ENCODE results near the gene KRTAP9-6. TPM values are rescaled to one million over a fixed set of nuclear protein-coding genes. Genes with fewer than 3 reads are reported as not detected.

Gene KRTAP9-6
- total RNA-seq, 1 experiment from 2014 or later, result not detected

DNA sequence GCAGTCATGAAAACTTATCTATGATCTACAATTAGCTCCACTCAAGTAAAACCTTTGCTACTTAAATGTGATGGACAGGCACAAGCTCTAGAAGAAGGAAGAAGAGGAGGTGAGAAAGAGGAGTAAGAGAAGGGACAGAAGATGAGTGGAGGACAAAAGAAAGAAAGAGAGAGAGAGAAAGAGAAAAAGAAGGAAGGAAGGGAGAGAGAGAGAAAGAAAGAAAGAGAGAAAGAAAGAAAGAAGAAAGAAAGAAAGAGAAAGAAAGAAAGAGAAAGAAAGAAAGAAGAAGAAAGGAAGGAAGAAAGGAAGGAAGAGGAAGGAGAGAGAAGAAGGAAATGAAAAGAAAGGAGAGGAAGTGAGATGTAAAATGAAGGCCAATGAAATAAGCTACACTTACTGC is 35.1 kb upstream of the KRTAP9-6 start (continued):
- TF ChIP-seq CBX3 (IDR thresholded peaks at IDR 0.05; ENCODE audit: low read depth) (no peak), SP1 (IDR thresholded peaks at IDR 0.05; ENCODE audit: low read depth) (no peak), EGR1 (IDR thresholded peaks at IDR 0.05; ENCODE audit: low read depth) (no peak), ELF1 (IDR thresholded peaks at IDR 0.05; ENCODE audit: borderline replicate concordance, low read depth) (no peak), FOSL1 (IDR thresholded peaks at IDR 0.05; ENCODE audit: low read depth) (no peak), JUND (IDR thresholded peaks at IDR 0.05) (no peak), CEBPB (IDR thresholded peaks at IDR 0.05; ENCODE audit: low read depth) (no peak), TCF7L2 (IDR thresholded peaks at IDR 0.05; ENCODE audit: borderline replicate concordance, extremely low read depth, insufficient read depth, insufficient read length) (no peak), POLR2AphosphoS5 (IDR thresholded peaks at IDR 0.05; ENCODE audit: low read depth, low read length) (no peak)
- TF ChIP-seq, protein P1, sequence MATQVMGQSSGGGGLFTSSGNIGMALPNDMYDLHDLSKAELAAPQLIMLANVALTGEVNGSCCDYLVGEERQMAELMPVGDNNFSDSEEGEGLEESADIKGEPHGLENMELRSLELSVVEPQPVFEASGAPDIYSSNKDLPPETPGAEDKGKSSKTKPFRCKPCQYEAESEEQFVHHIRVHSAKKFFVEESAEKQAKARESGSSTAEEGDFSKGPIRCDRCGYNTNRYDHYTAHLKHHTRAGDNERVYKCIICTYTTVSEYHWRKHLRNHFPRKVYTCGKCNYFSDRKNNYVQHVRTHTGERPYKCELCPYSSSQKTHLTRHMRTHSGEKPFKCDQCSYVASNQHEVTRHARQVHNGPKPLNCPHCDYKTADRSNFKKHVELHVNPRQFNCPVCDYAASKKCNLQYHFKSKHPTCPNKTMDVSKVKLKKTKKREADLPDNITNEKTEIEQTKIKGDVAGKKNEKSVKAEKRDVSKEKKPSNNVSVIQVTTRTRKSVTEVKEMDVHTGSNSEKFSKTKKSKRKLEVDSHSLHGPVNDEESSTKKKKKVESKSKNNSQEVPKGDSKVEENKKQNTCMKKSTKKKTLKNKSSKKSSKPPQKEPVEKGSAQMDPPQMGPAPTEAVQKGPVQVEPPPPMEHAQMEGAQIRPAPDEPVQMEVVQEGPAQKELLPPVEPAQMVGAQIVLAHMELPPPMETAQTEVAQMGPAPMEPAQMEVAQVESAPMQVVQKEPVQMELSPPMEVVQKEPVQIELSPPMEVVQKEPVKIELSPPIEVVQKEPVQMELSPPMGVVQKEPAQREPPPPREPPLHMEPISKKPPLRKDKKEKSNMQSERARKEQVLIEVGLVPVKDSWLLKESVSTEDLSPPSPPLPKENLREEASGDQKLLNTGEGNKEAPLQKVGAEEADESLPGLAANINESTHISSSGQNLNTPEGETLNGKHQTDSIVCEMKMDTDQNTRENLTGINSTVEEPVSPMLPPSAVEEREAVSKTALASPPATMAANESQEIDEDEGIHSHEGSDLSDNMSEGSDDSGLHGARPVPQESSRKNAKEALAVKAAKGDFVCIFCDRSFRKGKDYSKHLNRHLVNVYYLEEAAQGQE (IDR thresholded peaks at IDR 0.05; ENCODE audit: low read depth), result no peak

DNA sequence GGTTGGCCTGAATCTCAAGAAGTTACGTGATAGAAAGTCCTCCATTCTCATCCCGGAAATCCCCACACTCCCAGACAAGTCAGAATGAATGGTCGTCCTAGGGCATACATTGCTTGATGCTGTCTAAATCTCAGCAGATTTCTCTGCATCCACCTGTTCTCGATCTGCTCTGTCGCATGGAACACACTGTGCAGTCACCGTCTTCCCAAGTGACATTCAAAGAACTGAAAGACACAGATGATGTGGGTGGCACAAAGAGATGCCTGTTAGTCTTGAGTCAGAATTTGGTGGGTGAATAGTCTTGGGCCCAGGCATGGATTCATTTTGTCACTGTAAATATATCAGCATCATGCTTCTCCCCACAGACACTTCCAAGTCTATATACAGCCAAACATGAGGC is 33.4 kb upstream of the KRTAP9-6 start:
- CTCF ChIA-PET, result no interaction called here
- no peak overlapping the region for H3K4me2 ChIP-seq (ENCODE audit: low read length)
- H3K4me1 ChIP-seq (ENCODE audit: control insufficient read depth in 1 of 2, insufficient read depth in 2 of 2, low read length in 2 of 2), result no peaks in the 10 kb centered on the region
- no peaks in the 10 kb centered on the region for H3K27me3 ChIP-seq (ENCODE audit: insufficient read depth, low read length)
- no peaks in the 10 kb centered on the region for H4K20me1 ChIP-seq (ENCODE audit: insufficient read depth)
- H3K36me3 ChIP-seq (ENCODE audit: control insufficient read depth in 1 of 2, insufficient read depth in 2 of 2, low read length in 2 of 2), result no peaks in the 10 kb centered on the region
- H3K79me2 ChIP-seq (ENCODE audit: insufficient read depth, low read length), result no peaks in the 10 kb centered on the region
- H3K9me3 ChIP-seq (ENCODE audit: control insufficient read depth in 1 of 2, insufficient read depth in 1 of 2, low read depth in 1 of 2, low read length in 2 of 2), result no peaks in the 10 kb centered on the region
- intact Hi-C loops (cut with micrococcal nuclease), result no loop called here
- no peak for TF ChIP-seq EZH2 (IDR thresholded peaks at IDR 0.05)
- no peak for TF ChIP-seq ZNF274 (IDR thresholded peaks at IDR 0.05; ENCODE audit: low read depth, low read length)
- no peak for TF ChIP-seq SP1 (IDR thresholded peaks at IDR 0.05; ENCODE audit: low read depth)
- no peak for TF ChIP-seq TCF7L2 (IDR thresholded peaks at IDR 0.05; ENCODE audit: borderline replicate concordance, extremely low read depth, insufficient read depth, insufficient read length)
- no peak for TF ChIP-seq FOSL1 (IDR thresholded peaks at IDR 0.05; ENCODE audit: low read depth)
- TF ChIP-seq POLR2AphosphoS5 (IDR thresholded peaks at IDR 0.05; ENCODE audit: low read depth, low read length), result no peak
- TF ChIP-seq JUND (IDR thresholded peaks at IDR 0.05), result no peak
- TF ChIP-seq, protein P2, sequence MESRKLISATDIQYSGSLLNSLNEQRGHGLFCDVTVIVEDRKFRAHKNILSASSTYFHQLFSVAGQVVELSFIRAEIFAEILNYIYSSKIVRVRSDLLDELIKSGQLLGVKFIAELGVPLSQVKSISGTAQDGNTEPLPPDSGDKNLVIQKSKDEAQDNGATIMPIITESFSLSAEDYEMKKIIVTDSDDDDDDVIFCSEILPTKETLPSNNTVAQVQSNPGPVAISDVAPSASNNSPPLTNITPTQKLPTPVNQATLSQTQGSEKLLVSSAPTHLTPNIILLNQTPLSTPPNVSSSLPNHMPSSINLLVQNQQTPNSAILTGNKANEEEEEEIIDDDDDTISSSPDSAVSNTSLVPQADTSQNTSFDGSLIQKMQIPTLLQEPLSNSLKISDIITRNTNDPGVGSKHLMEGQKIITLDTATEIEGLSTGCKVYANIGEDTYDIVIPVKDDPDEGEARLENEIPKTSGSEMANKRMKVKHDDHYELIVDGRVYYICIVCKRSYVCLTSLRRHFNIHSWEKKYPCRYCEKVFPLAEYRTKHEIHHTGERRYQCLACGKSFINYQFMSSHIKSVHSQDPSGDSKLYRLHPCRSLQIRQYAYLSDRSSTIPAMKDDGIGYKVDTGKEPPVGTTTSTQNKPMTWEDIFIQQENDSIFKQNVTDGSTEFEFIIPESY (IDR thresholded peaks at IDR 0.05; ENCODE audit: extremely low read depth, insufficient replicate concordance, low read length), result no peak
- no peak for TF ChIP-seq YY1 (IDR thresholded peaks at IDR 0.05; ENCODE audit: extremely low read depth, insufficient replicate concordance, low read depth, low read length)
- TF ChIP-seq CBX3 (IDR thresholded peaks at IDR 0.05; ENCODE audit: low read depth), result no peak
- TF ChIP-seq, protein P3, sequence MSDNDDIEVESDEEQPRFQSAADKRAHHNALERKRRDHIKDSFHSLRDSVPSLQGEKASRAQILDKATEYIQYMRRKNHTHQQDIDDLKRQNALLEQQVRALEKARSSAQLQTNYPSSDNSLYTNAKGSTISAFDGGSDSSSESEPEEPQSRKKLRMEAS (IDR thresholded peaks at IDR 0.05), result no peak
- no peak for TF ChIP-seq SRF (IDR thresholded peaks at IDR 0.05; ENCODE audit: low read depth)
- TF ChIP-seq, protein P4, sequence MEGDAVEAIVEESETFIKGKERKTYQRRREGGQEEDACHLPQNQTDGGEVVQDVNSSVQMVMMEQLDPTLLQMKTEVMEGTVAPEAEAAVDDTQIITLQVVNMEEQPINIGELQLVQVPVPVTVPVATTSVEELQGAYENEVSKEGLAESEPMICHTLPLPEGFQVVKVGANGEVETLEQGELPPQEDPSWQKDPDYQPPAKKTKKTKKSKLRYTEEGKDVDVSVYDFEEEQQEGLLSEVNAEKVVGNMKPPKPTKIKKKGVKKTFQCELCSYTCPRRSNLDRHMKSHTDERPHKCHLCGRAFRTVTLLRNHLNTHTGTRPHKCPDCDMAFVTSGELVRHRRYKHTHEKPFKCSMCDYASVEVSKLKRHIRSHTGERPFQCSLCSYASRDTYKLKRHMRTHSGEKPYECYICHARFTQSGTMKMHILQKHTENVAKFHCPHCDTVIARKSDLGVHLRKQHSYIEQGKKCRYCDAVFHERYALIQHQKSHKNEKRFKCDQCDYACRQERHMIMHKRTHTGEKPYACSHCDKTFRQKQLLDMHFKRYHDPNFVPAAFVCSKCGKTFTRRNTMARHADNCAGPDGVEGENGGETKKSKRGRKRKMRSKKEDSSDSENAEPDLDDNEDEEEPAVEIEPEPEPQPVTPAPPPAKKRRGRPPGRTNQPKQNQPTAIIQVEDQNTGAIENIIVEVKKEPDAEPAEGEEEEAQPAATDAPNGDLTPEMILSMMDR (IDR thresholded peaks at IDR 0.05 in 2 of 3, conservative IDR thresholded peaks at IDR 0.05 in 1 of 3; ENCODE audit: borderline replicate concordance in 1 of 3, insufficient read depth in 1 of 3, low read depth in 2 of 3, low read length in 2 of 3), result no peak
- BruUV-seq (replicated peaks), result no TSS peak
- RAD21 ChIA-PET (ENCODE audit: low non-redundant PET in 1 of 2, low total read pairs in 2 of 2, uncharacterized antibody in 2 of 2, unreplicated experiment in 2 of 2), result no interaction called here
- POLR2A ChIA-PET, result no interaction called here
- ATAC-seq (no peak), DNase-seq (ENCODE audit: low read depth, low spot score) (no peak)
- no peak overlapping the region for H2AFZ ChIP-seq (ENCODE audit: low read depth, low read length, poor library complexity, severe bottlenecking)
- no peak overlapping the region for H3K4me3 ChIP-seq (replicated peaks in 1 of 2; ENCODE audit: low read depth in 1 of 2, low read length in 2 of 2)
- H3K9ac ChIP-seq (ENCODE audit: low read length), result no peak overlapping the region
- H3K9me2 ChIP-seq (ENCODE audit: insufficient read depth), result no peaks in the 10 kb centered on the region
- no peak overlapping the region for H3K27ac ChIP-seq (ENCODE audit: low read depth, low read length)
